Keratinocyte (primary cell): ENCODE measurements around the gene GPN3. TPM values are rescaled to one million over a fixed set of nuclear protein-coding genes. Genes with fewer than 3 reads are reported as not detected.
A peak's percentile ranks its signal among the peaks of the same experiment; 100 is the strongest.

Source experiments
- DNase-seq: peaks from one replicate; pipeline ENCODE4 v3.0.0-alpha.2; 2011; ENCODE audit warnings: low read depth, missing footprints, low spot score
- FAIRE-seq: peaks from 2 replicates; lab custom pipeline; 2011; peaks lifted over from hg19 to GRCh38; lab: Jason Lieb, UNC
- H2AFZ ChIP-seq: 2 replicates; pipeline ENCODE4 v1.6.0; 2012; ENCODE audit warnings: low read length, control low read depth, inconsistent platforms; ENCODE audit not compliant: control insufficient read depth
- H3K27ac ChIP-seq: 2 replicates; pipeline ENCODE4 v1.5.1; 2011; ENCODE audit warnings: low read length; ENCODE audit not compliant: control insufficient read depth, insufficient read depth
- H3K27me3 ChIP-seq: 3 replicates; pipeline ENCODE4 v1.6.0; 2011; ENCODE audit warnings: low read length; ENCODE audit not compliant: control insufficient read depth, insufficient read depth; ENCODE audit errors: extremely low read depth
- H3K36me3 ChIP-seq, 2 experiments: 2 replicates in 1 of 2; 3 replicates in 1 of 2; pipeline ENCODE4 v1.5.1; 2011; ENCODE audit warnings: low read length in 2 of 2, mild to moderate bottlenecking in 1 of 2; ENCODE audit not compliant: control insufficient read depth in 2 of 2, insufficient read depth in 2 of 2; ENCODE audit errors: extremely low read depth in 1 of 2
- H3K4me1 ChIP-seq: 3 replicates; pipeline ENCODE4 v1.5.1; 2011; ENCODE audit warnings: low read length; ENCODE audit not compliant: control insufficient read depth, insufficient read depth; ENCODE audit errors: extremely low read depth
- H3K4me2 ChIP-seq: 3 replicates; pipeline ENCODE4 v1.6.0; 2011; ENCODE audit warnings: low read depth, low read length; ENCODE audit not compliant: control insufficient read depth, insufficient read depth; ENCODE audit errors: extremely low read depth
- H3K4me3 ChIP-seq, 3 experiments: fragments of 200-600 bp in 1 of 3; sonication (generic) in 1 of 3; 2 replicates in 2 of 3; 3 replicates in 1 of 3; pipeline ENCODE4 v1.5.1; 2011 to 2016; ENCODE audit warnings: low read length in 3 of 3, mild to moderate bottlenecking in 3 of 3, control low read depth in 2 of 3, inconsistent platforms in 1 of 3, low read depth in 1 of 3, mixed read lengths in 1 of 3, mixed run types in 1 of 3, moderate library complexity in 1 of 3; ENCODE audit not compliant: control insufficient read depth in 2 of 3, insufficient read depth in 2 of 3; ENCODE audit errors: extremely low read depth in 1 of 3
- H3K79me2 ChIP-seq: 2 replicates; pipeline ENCODE4 v1.6.0; 2012; ENCODE audit warnings: low read length; ENCODE audit not compliant: control insufficient read depth, insufficient read depth
- H3K9ac ChIP-seq: 3 replicates; pipeline ENCODE4 v1.6.0; 2011; ENCODE audit warnings: low read length; ENCODE audit not compliant: control insufficient read depth, insufficient read depth; ENCODE audit errors: extremely low read depth
- H3K9me1 ChIP-seq: 3 replicates; pipeline ENCODE4 v1.6.0; 2011; ENCODE audit warnings: low read length; ENCODE audit not compliant: control insufficient read depth, insufficient read depth; ENCODE audit errors: extremely low read depth
- H3K9me3 ChIP-seq: 2 replicates; pipeline ENCODE4 v1.5.1; 2012; ENCODE audit warnings: low read depth, low read length; ENCODE audit not compliant: control insufficient read depth
- H4K20me1 ChIP-seq: 3 replicates; pipeline ENCODE4 v1.6.0; 2011; ENCODE audit warnings: low read length; ENCODE audit not compliant: control insufficient read depth, insufficient read depth; ENCODE audit errors: extremely low read depth
- EZH2 ChIP-seq: IDR thresholded peaks from one replicate; pipeline ENCODE4 v1.6.1; 2012; ENCODE audit warnings: inconsistent platforms, mild to moderate bottlenecking, low read length, moderate library complexity
- dilution Hi-C: fragments of 300-500 bp; cut with MboI; formaldehyde crosslinking; loops from one replicate; pipeline ENCODE4 v1.7.0; 2020; ENCODE audit warnings: low sequenced_read_pairs; ENCODE audit not compliant: extremely low pct_ligation_motif_present
- polyA plus RNA-seq, 5 experiments: library from polyadenylated mRNA; depleted of rRNA in 3 of 5; stranded (reverse) in 3 of 5; stranded (forward) in 1 of 5; unstranded in 1 of 5; fragments of >200 nt; gene quantifications; 1 replicate in 1 of 5; 2 replicates in 3 of 5; 3 replicates in 1 of 5; pipeline versions ENCODE4 v1.2.1 to v1.2.3, GENCODE V29; 2011 to 2012; ENCODE audit warnings: missing spikeins in 2 of 5, low read depth in 1 of 5, low replicate concordance in 1 of 5
- small RNA-seq, 3 experiments: library from RNA; depleted of rRNA; stranded (forward); fragments of <200 nt; gene quantifications; one replicate each; pipeline ENCODE3, GENCODE V24; 2012; ENCODE audit warnings: low read depth in 3 of 3, low replicate concordance in 1 of 3; ENCODE audit not compliant: insufficient read length in 3 of 3
- TF ChIP-seq, protein P1 (sequence below), 3 experiments: IDR thresholded peaks in 1 of 3; conservative IDR thresholded peaks in 1 of 3; optimal IDR thresholded peaks in 1 of 3; 2 replicates in 2 of 3; 3 replicates in 1 of 3; pipeline versions ENCODE3 to v1.5.1; 2011; ENCODE audit warnings: low read length in 3 of 3, mild to moderate bottlenecking in 3 of 3, moderate library complexity in 2 of 3, control low read depth in 1 of 3, inconsistent platforms in 1 of 3; ENCODE audit not compliant: insufficient read depth in 2 of 3; ENCODE audit errors: extremely low read depth in 1 of 3

Gene GPN3
- polyA plus RNA-seq, 1 donor (not counting 4 experiments of a cell fraction or from before 2014, with no cell fraction given), result 35.5 TPM

DNA sequence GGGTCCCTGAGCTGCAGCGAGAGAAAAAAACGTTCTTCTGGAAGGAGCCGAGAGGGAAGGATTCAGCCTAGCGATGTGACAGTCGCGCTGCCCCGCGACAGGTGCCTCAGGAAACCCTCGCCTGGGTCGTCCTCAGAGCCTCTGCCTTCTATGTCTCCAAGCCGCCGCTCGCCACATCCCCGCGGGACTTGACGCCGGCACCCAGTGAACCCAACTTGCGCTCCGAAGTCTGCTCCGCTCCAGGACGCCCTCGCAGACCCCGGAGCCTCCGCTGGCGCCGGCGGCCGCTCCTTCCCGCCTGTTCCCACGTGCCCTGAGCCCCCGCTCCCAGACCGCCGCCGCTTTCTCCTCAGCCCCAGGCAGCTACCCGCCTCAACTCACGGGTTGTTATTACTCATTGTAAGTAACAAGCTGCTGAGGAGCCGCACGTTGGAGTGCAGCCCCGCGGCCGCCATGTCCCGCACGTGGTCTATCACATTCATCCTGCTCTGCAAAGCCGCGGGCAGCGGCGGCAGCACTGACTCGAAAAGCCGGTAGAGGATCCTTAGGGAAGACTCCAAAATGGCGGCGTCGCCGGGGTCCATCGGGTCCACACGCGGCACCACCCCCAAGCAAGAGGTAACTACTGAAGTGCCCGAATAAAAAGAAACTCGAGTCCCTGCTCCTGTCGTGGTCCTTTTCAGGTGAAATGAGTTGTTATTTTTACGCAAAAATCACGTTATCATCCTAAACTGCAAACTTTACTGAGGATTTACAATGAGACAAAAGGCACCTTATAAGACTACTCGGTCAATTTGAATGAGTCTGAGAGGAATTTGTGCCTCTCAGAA, 64.7 kb downstream of the GPN3 start, which contains the start of gene ANAPC7:
Gene ANAPC7 (minus strand): TSS at position 563 of the 830 bp plus-strand sequence. CDS start 81 bp downstream, at position 482.
- Histone ChIP-seq H3K27ac (peak within 1 kb of the TSS; percentile 100), H4K20me1 (no peaks in the 10 kb centered on the region), H3K4me1 (peaks cover 12% of the 10 kb centered on the region), H3K79me2 (peaks cover 51% of the 10 kb centered on the region), H3K9me1 (no peaks in the 10 kb centered on the region), H3K9ac (peak within 1 kb of the TSS; percentile 92), H3K4me2 (peak within 1 kb of the TSS; percentile 94), H3K4me3 (peak within 1 kb of the TSS; percentile 86 to 99 (median 97)), H2AFZ (peak within 1 kb of the TSS; percentile 99), H3K27me3 (no peaks in the 10 kb centered on the region), H3K36me3 (peaks cover 4 to 10% of the 10 kb centered on the region in 2 experiments), H3K9me3 (no peaks in the 10 kb centered on the region)
- no peak for TF ChIP-seq EZH2
- TF ChIP-seq, protein P1, sequence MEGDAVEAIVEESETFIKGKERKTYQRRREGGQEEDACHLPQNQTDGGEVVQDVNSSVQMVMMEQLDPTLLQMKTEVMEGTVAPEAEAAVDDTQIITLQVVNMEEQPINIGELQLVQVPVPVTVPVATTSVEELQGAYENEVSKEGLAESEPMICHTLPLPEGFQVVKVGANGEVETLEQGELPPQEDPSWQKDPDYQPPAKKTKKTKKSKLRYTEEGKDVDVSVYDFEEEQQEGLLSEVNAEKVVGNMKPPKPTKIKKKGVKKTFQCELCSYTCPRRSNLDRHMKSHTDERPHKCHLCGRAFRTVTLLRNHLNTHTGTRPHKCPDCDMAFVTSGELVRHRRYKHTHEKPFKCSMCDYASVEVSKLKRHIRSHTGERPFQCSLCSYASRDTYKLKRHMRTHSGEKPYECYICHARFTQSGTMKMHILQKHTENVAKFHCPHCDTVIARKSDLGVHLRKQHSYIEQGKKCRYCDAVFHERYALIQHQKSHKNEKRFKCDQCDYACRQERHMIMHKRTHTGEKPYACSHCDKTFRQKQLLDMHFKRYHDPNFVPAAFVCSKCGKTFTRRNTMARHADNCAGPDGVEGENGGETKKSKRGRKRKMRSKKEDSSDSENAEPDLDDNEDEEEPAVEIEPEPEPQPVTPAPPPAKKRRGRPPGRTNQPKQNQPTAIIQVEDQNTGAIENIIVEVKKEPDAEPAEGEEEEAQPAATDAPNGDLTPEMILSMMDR (optimal IDR thresholded peaks at IDR 0.05 in 1 of 3, IDR thresholded peaks at IDR 0.05 in 1 of 3, conservative IDR thresholded peaks at IDR 0.05 in 1 of 3; ENCODE audit: extremely low read depth in 1 of 3, insufficient read depth in 2 of 3, low read length in 3 of 3), result no peak
- DNase-seq (peak; percentile 59), FAIRE-seq (no peak)
- dilution Hi-C loops, result no loop called here

Small RNAs within 50 kb of the gene (small RNA-seq; reads per million reads assigned to genes)
- gene RF00278, result 0 reads per million in 3 experiments

Other genes starting within 250 kb of the GPN3 start
- 54.5 to 190 TPM (median 127 TPM) in 3 replicates for gene ATP2A2, start 187.0 kb downstream of the GPN3 start, polyA plus RNA-seq
- gene ANAPC7, start 64.5 kb downstream of the GPN3 start, polyA plus RNA-seq, result 49.4 to 68.2 TPM (median 52.8 TPM) in 3 replicates
- gene ARPC3, start 17.9 kb downstream of the GPN3 start, polyA plus RNA-seq, result 90.0 to 139 TPM (median 106 TPM) in 3 replicates
- 7.8 to 15.3 TPM (median 11.8 TPM) in 3 replicates for gene FAM216A, start 588 bp upstream of the GPN3 start, polyA plus RNA-seq
- gene VPS29, start 33.9 kb upstream of the GPN3 start, polyA plus RNA-seq, result 165 to 219 TPM (median 166 TPM) in 3 replicates
- 0.15 to 0.41 TPM (median 0.31 TPM) in 3 replicates for gene RAD9B, start 34.1 kb upstream of the GPN3 start, polyA plus RNA-seq
- 23.3 to 35.9 TPM (median 23.7 TPM) in 3 replicates for gene PPTC7, start 115.1 kb upstream of the GPN3 start, polyA plus RNA-seq
- gene TCTN1, start 145.9 kb upstream of the GPN3 start, polyA plus RNA-seq, result 14.4 to 31.8 TPM (median 30.6 TPM) in 3 replicates
- 1.1 to 2.1 TPM (median 1.2 TPM) in 3 replicates for gene HVCN1, start 220.9 kb upstream of the GPN3 start, polyA plus RNA-seq